PFSK-1 (cell line): ENCODE data around the gene FOXJ3.

Source experiments
- FOXP2 ChIP-seq: optimal IDR thresholded peaks from 2 replicates; pipeline ENCODE3; 2011; ENCODE audit warnings: borderline replicate concordance, control low read depth, inconsistent platforms; ENCODE audit not compliant: insufficient read depth; ENCODE audit errors: extremely low read length, extremely low read depth
- POLR2AphosphoS5 ChIP-seq: IDR thresholded peaks from 2 replicates; pipeline ENCODE4 v1.6.1; 2012; ENCODE audit warnings: low read depth, mild to moderate bottlenecking, control low read depth, low read length, moderate library complexity
- SIN3A ChIP-seq: IDR thresholded peaks from 2 replicates; pipeline ENCODE4 v1.6.1; 2012; ENCODE audit warnings: mild to moderate bottlenecking, low read length, moderate library complexity, borderline replicate concordance; ENCODE audit not compliant: insufficient read depth
- TAF1 ChIP-seq: IDR thresholded peaks from 2 replicates; pipeline ENCODE4 v1.6.1; 2012; ENCODE audit warnings: low read length, control low read depth, borderline replicate concordance; ENCODE audit not compliant: insufficient read depth
- TF ChIP-seq, protein P1 (sequence below), 2 experiments: IDR thresholded peaks; 2 replicates each; pipeline versions ENCODE4 v1.6.1 to v1.8.0; 2011 to 2012; ENCODE audit warnings: low read depth in 2 of 2, low read length in 2 of 2, control low read depth in 1 of 2, inconsistent platforms in 1 of 2, mild to moderate bottlenecking in 1 of 2, moderate library complexity in 1 of 2; ENCODE audit not compliant: insufficient read depth in 1 of 2

The FOXJ3 gene

DNA sequence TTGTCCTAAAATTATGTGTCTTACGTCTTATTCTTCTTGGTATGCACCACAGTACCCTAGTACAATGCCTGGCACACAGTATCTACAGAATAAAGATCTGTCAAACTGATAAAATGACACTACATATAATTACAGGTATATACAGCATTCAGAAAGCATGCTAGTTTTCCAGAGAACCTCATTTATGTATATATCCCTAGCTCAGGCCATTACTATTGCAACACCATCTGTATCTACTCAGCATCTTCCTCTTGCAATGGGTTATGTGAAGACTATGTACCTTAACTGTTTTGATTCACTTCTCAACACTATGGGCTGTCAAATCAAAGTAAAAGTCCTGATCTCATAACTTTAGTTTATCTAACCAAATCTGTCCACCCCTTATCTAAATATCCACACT is 112.0 kb downstream of the FOXJ3 start:
- TF ChIP-seq FOXP2 (no peak), SIN3A (no peak), TAF1 (no peak), POLR2AphosphoS5 (no peak)
- TF ChIP-seq, protein P1, sequence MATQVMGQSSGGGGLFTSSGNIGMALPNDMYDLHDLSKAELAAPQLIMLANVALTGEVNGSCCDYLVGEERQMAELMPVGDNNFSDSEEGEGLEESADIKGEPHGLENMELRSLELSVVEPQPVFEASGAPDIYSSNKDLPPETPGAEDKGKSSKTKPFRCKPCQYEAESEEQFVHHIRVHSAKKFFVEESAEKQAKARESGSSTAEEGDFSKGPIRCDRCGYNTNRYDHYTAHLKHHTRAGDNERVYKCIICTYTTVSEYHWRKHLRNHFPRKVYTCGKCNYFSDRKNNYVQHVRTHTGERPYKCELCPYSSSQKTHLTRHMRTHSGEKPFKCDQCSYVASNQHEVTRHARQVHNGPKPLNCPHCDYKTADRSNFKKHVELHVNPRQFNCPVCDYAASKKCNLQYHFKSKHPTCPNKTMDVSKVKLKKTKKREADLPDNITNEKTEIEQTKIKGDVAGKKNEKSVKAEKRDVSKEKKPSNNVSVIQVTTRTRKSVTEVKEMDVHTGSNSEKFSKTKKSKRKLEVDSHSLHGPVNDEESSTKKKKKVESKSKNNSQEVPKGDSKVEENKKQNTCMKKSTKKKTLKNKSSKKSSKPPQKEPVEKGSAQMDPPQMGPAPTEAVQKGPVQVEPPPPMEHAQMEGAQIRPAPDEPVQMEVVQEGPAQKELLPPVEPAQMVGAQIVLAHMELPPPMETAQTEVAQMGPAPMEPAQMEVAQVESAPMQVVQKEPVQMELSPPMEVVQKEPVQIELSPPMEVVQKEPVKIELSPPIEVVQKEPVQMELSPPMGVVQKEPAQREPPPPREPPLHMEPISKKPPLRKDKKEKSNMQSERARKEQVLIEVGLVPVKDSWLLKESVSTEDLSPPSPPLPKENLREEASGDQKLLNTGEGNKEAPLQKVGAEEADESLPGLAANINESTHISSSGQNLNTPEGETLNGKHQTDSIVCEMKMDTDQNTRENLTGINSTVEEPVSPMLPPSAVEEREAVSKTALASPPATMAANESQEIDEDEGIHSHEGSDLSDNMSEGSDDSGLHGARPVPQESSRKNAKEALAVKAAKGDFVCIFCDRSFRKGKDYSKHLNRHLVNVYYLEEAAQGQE (IDR thresholded peaks at IDR 0.05; ENCODE audit: insufficient read depth in 1 of 2, low read depth in 2 of 2, low read length in 2 of 2), result no peak

DNA sequence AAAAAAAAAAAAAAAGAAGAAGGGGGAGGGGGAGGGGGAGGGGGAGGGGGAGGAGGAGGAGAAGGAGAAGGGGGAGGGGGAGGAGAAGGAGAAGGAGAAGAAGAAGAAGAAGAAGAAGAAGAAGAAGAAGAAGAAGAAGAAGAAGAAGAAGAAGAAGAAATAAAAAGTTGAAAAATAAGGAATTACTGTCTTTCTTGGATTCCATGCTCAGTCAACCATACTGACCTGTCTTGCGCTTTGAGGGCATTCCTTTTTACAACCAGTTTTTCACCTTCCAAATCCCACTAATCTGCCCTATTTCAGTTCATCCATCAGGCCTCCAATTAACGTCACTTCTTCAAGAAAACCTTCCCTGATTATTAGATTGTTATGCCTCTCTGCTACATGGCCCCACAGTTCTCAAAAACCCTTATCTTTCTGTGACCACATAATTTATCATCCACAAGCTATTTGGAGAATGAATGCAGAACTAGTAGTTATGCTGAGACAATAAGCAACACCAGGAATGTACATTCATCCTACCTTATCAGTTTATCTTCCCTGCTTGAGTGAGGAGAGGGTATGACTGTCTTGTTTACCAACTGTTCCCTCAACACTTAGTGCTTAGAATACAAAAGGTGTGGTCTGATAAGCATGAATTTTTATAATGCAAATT is 113.0 kb downstream of the FOXJ3 start:
- no peak for TF ChIP-seq SIN3A

DNA sequence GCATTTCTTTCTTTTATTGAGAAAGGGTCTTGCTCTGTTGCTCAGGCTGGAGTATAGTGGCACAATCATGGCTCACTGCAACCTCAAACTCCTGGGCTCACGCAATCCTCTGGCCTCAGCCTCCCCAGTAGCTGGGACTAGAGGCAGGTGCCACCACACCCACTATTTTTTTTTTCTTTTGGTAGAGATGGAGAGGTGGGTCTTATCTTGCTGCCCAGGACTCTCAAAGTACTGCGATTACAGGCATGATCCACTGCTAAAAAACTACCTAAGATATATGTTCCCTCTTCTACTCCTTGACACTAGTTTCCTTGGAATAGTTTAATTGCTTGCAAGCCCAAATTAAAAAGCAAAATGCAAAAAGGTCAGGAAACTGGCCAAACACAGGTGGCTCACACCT is 113.6 kb downstream of the FOXJ3 start:
- no peak for TF ChIP-seq TAF1

DNA sequence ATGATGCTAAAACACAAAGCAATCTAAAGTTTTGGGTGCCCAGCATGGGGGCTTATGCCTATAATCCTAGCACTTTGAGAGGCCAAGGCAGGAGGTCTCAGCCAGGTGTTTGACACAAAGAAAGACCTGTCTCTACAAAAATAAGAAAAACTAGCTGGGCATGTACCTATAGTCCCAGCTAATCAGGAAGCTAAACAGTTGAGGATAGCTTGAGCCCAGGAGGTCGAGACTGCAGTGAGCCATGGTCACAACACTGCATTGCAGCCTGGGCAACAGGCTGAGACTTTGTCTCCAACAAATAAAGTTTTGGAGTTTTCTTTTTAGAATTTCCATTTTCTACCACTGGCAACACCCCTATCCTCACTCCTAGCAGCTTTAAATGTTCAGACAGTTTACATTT is 115.4 kb downstream of the FOXJ3 start:
- TF ChIP-seq POLR2AphosphoS5 (no peak), FOXP2 (no peak), TAF1 (no peak), SIN3A (no peak)
- TF ChIP-seq, protein P1 (IDR thresholded peaks at IDR 0.05; ENCODE audit: insufficient read depth in 1 of 2, low read depth in 2 of 2, low read length in 2 of 2), result no peak

DNA sequence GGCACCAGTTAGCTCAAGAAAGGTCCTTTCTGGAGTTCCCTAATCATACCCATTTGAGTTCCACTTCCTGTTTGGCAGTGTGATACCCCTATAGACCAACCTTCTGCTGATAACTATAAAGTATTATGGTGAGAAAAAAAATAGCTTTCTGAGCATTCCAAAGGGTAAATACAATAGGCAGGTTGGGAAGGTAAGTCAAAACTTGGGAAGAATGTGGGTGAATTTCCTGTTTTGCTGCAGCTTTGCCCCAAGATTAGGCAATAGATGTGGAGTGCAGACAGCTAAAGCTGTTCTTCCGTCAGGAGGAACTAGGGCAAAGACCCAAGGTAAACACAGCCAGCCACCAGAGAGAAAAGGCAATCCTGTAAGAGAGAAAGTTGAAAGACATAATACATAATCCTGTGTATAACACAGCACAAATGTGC is 120.6 kb downstream of the FOXJ3 start:
- TF ChIP-seq SIN3A, result 0 out of 2 replicates have a peak, but pooled peaks have one; percentile 43
- TF ChIP-seq POLR2AphosphoS5, result no peak

DNA sequence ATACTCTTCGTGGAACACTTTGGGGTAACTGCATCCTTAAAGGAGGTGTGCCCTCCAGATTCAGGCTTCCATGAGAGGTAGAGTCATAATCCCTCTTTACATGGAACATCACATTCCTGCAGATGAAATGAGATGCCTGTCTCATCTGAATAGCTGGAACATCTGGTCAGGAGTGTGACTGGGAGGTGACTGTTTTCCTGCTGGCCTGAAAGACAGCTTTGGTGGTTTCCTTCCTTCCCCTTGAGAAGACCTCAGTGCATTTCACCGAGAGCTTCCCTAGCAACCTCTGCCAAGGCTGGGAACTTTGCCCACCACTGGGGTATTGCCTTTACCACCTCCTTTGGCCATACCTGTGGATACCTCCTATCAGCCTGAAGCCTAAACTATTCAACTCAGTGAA is 123.8 kb downstream of the FOXJ3 start:
- no peak for TF ChIP-seq SIN3A
- no peak for TF ChIP-seq POLR2AphosphoS5
- no peak for TF ChIP-seq FOXP2

DNA sequence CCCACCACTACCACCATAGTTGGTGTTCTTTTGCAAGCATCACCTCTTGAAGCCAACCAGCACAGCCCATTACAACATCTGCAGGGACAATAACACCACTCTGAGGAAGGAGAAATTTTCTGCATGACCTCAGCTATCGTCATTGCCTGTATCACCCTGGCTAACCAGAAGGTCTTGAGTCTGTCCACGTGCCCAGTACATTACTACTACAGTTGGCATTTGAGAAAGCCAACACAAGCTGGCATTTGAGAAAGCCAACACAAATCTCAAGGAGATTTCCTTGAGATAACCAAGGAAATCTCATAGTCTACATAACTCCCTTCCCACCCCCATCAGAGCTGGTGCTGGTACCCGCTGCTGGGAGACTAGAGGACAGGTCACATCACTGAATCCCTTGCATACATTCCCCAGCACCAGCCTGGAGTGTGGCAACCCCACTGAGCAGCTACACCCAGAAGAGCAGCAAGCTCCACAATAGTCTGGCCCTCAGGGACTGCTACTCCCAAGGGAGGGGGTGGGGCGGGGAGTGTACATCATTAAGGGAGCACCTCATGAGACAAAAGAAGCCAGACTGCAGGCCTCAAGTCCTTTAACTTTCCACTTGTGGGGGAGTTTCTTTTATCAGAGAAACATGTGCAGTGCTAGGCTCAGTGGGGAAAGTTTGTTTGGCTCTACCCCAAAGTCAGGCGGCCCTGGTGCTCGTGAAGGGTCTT is 124.5 kb downstream of the FOXJ3 start:
- TF ChIP-seq FOXP2, result no peak
- TF ChIP-seq TAF1, result no peak
- TF ChIP-seq, protein P1 (IDR thresholded peaks at IDR 0.05; ENCODE audit: insufficient read depth in 1 of 2, low read depth in 2 of 2, low read length in 2 of 2), result no peak
- no peak for TF ChIP-seq POLR2AphosphoS5
- TF ChIP-seq SIN3A, result no peak
